Measurements from ENCODE around the gene SNRNP25.
A peak's percentile ranks its signal among the peaks of the same experiment; 100 is the strongest.

The SNRNP25 gene

DNA sequence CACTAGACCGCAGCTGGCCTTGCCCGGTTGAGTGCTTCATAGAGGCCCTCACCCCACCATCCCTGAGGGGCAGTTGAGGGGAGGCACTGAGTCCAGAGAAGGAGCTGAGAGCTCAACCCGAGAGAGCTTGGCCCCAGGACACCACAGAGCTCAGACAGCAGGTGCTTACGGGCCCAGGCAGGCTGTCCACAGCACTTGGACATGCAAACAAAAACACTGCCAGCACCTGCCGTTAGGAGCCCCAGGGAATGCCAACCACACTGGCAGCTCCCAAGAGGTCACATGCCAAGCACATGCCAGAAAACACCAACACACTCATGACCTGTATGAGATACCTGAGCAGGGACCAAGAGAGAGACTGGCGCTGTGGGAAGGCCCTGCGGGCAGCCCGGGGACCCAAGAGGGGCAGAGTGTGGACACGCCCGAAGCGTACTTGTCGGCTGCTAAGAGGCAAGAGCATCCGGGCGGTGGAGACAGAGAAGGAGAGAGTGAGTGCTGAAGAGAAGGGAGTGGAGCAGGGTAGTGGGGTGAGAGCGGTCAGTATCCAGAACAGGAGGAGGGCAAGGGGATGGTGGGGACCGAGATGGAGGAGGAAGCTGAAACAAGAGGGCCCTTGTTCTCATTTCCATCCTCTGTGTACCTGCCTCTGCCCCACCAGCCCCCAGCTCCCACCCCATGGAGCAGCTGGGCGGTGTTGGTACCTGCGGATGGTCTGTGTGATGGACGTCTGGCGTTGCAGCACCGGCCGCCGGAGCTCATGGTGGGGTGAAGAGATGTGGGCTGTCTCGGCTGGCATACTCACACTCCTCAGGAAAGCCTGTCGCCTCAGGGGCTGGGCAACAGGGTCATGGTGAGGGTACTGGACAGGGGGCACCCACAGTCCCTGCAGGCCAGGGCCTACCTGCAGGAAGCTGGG is 10.6 kb downstream of the SNRNP25 start:
- DNase-seq, result no peak

DNA sequence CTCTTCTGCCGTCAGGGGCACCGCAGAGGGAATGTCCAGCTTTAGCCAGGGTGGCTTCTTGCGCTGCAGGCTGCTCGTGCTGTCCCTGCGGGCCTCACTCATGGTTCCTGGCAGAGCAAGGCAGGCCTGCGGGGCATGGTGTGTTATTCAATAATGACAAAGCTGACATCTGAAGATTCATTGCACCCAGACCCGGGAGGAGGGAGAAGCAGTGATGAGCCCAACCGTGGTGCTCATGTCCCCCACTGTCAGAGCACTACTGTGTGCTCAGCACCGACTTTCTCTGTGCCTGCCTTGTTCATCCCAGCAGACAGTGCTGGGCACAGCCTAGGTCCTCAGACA is 11.3 kb downstream of the SNRNP25 start:
- DNase-seq, result no peak

GRCh38 chr16:65745-66144 is 12.1 kb downstream of the SNRNP25 start:
- no peak for DNase-seq

DNA sequence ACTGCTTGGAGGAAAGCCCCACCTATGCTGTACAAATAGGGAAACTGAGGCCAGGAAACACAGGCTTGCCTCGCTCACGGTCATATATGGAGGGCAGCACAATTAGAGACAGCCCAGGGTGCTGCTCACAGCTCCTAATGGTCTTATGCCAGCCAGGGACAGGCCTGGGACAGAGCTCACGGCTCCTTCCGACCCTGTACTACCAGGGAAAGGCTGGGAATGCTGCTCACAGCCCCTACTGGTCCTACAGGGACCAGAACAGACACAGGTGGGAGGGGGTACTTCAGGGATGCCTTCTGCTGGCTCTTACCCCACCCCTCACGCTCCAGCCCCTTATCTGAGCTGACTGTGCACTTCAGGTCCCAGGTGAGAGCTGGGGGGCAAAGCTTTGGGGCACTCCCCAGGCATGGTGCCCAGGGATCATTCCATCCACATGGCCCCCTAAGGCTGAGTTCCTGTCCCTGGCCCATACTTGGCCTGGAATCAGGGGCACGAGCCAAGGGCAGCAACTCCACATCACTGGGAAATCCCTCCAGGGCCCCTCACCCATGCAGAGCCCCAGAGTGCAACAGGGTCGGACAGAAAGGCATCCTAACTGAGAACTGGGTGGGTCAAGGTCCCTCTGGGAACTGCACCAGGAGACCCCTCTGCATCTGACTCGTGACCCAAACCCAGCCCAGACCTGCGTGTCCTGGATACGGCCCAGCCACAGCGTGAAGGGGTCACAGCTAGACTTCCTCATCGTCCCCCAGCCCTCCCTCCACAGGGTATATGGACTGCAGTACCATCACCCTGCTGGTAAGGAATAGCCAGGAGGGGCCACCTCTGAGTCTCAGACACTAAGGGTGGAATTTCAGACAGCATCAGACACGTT is 12.9 kb downstream of the SNRNP25 start:
- DNase-seq, result no peak

DNA sequence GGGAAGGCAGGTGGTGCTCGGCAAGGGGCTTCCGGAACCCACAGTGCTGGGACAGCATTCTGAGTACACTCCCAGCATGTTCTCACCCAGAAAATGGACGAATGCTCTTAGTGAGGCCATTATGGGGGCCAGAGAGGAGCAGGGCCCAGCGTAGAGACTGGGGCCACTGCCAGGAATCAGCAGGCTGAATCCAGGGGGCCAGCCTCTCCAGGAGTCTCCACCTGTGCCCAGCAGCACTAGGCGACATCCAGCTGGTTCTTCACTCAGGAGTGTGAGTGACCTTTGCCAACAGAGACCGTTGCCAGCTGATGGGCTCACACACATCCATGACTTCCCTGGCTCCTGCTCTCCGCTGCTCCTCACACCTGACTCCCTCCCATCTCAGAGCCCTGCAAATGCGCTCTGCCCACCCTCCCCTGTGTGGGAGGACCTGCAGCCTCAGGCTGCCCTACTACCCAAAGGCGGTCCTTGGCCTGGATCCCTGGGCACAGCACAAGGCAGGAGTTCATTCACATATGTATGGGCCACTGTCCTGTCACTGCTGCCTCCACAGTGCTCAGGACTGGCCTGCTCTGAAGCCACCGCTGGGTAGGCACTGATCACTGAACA is 13.7 kb downstream of the SNRNP25 start:
- DNase-seq, result no peak

GRCh38 chr16:67884-68789 is 14.5 kb downstream of the SNRNP25 start:
- no peak for DNase-seq

GRCh38 chr16:69181-69580 is 15.6 kb downstream of the SNRNP25 start:
- no peak for DNase-seq

GRCh38 chr16:71210-71539 is 17.5 kb downstream of the SNRNP25 start:
- no peak for DNase-seq

DNA sequence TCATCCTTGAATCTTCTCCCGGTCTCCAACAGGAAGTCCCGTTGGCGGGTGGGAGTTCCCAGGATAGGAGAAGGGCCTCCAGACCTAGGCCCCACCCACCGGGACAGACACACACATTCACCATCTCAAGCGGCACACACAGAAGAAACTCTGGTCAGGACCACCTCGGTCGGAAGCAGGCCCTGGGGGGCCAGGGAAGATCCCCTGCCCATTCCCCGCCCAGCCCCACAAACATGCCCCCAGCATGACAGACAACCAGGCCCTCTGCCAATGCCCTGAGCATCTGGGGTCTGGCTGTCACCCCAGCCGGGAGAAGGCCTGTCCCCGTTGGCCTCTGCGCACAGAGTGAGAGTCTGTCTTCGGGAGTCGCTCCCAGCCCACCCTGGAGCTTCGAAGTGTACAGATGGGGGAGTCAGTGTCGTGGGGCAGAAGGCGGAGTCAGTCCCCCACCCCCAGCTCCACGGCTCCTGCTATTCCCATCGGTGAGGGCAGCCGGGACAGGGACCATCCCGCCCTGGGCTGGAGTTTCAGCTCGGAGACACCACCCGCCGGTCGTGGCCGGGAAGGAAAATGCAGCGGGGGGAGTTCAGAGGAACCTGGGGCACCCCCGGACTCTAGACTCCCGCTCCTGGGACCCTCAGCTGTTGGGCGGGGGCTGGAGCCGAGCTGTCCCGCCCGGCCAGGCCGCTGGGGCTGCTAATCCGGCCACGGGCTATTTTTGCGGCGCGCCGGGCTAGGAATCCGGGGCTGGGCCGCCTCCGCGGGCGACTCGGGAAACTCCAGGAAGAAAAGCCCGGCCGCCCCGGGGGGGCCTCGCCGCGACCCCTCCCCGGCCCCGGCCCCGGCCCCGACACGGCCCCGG is 18.1 kb downstream of the SNRNP25 start:
- DNase-seq, result no peak

GRCh38 chr16:72561-73548 is 19.2 kb downstream of the SNRNP25 start, which contains the start of gene RHBDF1:
Gene RHBDF1 (minus strand): TSS chr16:72631. CDS start chr16:65015, 7,616 bp downstream.
- DNase-seq, result no peak

- DNase-seq, result no peak
Observed at GRCh38 chr16:74051-74746, 20.6 kb downstream of the SNRNP25 start.

DNA sequence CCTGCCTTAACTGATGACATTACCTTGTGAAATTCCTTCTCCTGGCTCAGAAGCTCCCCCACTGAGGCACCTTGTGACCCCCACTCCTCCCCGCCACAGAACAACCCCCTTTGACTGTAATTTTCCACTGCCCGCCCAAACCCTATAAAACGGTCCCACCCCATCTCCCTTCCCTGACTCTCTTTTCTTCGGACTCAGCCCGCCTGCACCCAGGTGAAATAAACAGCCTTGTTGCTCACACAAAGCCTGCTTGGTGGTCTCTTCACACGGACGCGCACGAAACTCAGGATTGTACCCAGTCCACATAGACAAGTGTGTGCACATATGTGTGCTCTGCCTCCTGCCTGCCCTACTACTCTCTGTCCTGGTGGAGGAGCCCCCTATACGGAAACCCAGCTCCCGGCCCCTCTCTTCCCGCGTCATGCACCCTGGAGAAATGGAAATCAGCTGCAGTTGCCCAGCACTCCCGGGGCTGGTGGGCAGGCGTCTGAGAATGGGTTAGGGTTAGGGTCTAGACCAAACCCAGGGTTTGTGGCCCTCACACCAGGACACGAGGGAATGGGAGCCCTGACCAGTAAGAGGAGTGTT is 21.2 kb downstream of the SNRNP25 start:
- no peak for DNase-seq

- no peak for DNase-seq
Observed at GRCh38 chr16:75580-76501, 22.2 kb downstream of the SNRNP25 start.

- no peak for DNase-seq
Observed at GRCh38 chr16:76535-77272, 23.1 kb downstream of the SNRNP25 start.

DNA sequence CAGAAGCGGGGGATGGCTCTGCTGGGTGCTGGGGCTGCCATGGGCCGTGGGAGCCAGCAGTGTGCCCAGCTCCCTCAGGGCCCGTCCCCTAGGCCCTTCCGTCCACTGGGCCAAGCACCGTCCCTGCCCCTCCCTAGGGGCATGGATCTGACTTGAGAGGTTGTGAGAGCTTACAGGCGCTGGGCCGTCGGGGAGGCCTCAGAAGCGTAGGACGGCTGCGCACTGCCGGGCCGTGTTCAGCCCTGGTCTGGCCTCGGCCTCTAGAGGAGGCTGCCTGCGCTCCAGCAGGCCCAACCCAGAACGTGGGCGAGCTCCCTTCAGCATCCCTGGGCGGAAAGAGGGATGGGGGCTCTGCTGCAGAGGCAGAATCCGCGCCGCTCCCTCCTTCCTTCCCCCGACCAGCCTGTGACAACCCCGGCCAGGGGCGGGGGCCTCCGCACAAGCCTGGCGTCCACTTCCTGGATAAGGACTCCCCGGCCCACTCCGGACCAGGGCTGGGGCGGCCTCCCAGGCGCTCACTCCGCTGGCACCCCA is 23.7 kb downstream of the SNRNP25 start:
- DNase-seq, result no peak

- DNase-seq, result peak; percentile 43
Observed at GRCh38 chr16:77807-78443, 24.3 kb downstream of the SNRNP25 start, which contains the start of gene MPG. Gene MPG (plus strand): TSS chr16:78225. CDS start chr16:78310, 85 bp downstream.
